Activated CD4-positive, alpha-beta T cell treated with anti-CD3 and anti-CD28 coated beads for 48 hours (primary cell): ENCODE results near the gene SNX33.

Experiments
- DNase-seq: peaks from one replicate; pipeline ENCODE4 v3.0.0-alpha.2; 2020

SNX33 gene

GRCh38 chr15:75641603-75642002, 6.1 kb upstream of the SNX33 start:
- DNase-seq: no peak

DNA sequence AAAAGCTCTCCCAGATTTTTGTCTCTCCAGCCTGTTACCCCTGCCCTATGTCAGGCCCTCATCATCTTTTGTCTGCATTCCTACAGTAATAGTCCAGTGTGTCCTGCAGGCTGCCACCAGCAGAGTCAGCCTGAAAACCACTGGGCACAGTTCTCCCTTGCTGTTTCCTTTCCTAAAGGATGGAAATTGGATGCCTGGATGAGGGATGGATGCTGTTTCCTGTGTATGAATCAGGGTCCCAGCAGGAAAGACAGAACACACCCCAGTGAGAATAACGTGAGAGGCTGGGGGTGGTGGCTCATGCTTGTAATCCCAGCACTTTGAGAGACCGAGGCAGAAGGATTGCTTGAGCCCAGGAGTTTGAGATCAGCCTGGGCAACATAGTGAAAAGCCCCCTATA, 3.3 kb upstream of the SNX33 start:
- DNase-seq: no peak

- no peak for DNase-seq
Observed at GRCh38 chr15:75646112-75646943, 1.4 kb upstream of the SNX33 start.

DNA sequence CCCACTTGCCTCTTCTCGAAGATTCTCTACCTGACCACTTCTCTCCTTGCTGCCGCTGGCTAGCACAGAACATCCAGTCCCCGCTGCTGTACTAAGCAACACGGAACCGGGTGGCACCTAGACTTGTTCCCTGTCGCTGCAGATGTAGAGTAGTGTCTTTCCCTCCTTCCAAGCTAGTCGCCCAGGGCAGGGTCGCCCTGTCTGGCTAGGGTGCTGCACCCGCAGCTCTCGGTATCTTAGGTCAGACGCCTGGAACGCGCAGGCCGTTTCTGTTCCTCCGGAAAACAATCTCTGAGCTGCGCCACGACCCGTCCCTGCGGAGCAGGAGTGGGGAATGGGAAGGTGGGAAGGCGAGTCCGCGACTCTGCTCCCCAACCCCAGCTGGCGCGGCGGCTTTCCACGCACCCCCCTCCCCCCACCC, 758 bp upstream of the SNX33 start:
- peak; percentile 24 for DNase-seq

DNA sequence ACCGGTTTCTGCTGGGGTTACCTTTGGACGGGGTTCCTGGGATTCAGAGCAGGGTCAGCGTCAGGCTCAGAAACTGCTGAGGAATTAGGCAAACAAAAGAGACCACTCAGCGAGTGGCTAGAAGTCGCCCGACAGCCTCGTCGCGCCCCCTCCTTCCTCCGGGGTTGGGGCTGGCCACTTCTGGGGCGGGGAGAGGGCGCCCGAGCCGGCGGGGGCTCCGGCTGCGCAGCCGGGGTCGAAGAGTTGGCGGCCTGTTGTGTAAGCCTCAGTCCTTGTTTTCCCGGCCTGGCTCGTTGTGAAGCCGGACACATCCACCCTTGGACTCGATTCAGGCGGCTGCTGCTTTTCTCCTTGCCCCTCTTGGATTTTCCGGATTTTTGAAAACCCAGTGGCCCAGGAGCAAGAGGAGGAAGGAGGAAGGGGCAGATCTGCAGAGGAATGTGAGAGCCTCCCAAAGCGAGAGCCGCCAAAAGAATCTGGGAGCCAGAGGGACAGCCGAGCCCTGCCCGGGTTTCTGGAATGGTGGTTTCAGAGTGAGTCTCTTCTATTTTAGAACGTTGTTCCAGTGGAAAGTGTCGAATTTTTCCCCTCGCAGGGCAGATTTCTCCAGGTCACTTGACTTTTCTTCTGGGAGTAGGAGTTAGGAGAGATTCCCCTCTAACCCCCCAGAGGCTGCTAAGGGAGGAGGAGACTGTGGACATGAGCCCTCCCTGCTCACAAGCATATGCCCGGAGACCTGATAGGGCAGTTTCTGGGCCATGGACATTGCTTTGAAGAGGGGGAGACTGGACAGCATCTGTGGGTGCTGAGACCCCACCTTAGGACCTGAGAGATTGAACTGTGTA, 666 bp downstream of the SNX33 start:
- DNase-seq: no peak

GRCh38 chr15:75649045-75649761, 1.5 kb downstream of the SNX33 start:
- DNase-seq: no peak

DNA sequence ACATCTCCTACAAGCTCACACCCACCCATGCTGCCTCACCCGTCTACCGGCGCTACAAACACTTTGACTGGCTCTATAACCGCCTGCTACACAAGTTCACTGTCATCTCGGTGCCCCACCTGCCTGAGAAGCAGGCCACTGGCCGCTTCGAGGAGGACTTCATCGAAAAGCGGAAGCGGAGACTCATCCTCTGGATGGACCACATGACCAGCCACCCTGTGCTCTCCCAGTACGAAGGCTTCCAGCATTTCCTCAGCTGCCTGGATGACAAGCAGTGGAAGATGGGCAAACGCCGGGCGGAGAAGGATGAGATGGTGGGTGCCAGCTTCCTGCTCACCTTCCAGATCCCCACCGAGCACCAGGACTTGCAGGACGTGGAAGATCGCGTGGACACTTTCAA, 2.1 kb downstream of the SNX33 start:
- no peak for DNase-seq

DNA sequence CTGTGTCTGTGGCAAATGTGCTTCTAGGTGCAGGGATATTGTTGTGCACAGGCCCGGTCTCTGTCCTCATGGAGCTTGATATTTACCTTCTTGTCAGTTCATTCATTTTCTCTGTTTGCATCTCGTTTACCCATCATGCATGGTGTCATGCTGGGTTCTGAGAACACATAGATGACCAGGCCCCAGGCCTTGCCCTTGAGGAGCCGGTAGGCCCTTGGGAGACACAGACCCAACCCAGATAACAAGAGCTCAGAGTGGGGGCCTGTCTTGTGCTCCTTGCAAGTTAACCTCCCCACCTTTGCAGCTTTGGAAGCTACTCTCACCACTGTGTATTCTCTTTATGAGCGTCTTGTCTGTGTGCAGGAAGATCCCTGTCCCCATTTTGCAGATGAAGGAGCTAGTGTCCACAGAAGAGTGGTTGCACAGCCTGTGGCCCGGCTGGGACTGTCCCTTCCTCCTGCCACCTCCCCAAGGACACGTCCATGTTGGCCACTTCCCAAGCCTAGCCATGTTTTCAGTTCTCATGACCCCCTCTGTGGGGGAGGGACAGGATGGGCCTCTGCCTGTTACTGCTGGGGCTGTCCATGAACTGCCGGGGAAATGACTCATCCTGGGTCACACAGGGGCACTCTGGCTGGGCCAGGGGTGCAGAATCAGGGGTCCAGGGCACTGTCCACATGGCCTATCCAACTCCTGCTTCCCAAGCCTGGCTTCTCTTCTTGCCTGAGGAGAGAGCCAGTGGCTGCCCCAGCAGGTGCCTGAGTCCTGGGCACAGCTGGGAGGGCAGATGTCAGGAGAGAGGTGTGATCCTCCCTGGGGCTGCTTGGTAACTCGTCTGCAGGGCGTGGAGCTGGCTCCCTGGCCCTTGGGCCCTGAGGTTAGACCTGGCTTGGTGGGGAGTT, 3.4 kb downstream of the SNX33 start:
- DNase-seq: no peak

- no peak for DNase-seq
Observed at GRCh38 chr15:75651810-75652543, 4.3 kb downstream of the SNX33 start.

GRCh38 chr15:75653347-75653913, 5.7 kb downstream of the SNX33 start:
- no peak for DNase-seq

DNA sequence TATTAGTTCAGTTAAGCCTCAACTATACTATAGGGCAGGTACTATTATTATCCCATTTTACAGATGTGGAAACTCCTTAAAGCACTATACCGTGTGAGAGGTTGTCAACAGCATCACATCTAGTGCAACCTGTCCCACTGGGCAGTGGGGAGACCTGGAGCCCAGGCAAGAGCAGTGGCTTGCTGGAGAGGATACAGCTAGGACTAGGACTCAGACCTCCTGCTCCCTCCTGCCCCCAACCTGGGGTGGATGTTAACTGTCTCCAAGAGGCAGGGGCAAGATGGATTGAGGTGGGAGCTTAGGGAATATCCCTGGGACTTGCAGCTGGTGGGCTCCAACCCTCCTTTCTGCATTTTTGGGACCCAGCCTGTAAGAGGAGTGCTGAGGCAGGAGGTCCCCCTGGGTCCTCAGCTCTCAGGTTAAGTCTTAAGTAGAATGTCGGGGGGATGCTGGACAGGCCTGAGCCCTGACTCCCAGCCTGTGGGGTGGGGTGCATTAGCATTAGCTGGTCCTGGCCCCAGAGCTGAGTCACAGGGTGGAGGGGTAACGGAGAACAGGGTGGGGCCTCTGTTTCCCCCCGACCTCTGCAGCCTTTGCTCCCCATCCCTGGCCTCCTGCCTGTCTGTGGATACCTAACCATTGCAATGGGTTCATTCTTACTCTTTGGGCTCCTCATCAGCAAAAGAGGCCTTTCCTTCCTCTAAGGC, 6.6 kb downstream of the SNX33 start:
- DNase-seq: no peak

DNA sequence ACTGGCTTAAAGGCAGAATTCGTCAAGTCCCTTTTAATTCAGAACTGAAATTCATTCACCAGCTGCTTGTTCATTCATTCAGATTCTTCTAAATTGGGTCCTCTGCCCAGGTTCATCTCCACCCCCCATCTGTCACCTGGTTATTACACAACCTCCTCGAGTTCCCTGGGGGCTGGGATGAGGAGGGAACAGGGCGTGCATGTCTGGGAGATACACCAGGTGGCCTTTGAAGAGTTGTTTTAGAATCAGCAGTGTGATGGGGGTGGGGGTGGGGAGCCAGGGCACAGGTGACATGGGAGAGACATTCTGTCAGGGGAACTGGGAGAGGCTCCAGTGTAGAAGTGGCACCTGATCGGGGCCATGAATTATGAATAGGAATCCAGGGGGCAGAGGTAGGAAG, 8.2 kb downstream of the SNX33 start:
- no peak for DNase-seq

GRCh38 chr15:75656331-75656730, 8.6 kb downstream of the SNX33 start:
- DNase-seq: no peak

GRCh38 chr15:75656813-75657212, 9.1 kb downstream of the SNX33 start:
- DNase-seq: no peak

DNA sequence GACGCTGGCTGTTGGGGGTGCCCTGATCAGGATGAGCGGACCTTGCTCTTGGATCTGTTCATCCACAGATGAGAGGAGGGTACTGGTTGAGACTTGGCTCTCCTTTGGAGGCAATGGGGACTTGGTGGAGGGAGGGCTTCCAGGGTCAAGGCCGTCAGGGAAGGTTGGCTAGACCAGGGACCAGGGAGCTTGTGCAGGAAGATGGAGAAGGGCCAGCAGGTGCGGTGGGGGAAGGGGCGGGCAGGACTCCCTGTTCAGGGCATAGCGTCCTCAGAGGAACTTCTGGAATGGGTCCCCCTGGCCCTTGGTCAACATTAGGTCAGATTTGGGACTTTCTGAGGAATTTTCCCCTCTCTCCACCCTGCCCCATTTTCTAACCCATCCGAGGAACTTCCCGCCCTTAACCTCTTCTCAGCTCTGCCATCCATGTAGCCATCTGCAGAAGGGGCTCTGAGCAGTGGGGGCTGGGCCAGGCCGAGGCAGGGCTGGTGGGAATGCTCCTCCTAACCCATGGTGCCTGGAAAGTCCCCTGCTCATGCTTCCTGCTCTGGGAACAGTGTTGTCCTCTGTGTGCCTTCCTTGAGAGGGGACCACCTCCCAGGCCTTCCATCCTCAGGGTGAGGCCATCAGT, 11.5 kb downstream of the SNX33 start:
- DNase-seq: no peak

GRCh38 chr15:75659928-75660645, 12.4 kb downstream of the SNX33 start:
- DNase-seq: no peak

DNA sequence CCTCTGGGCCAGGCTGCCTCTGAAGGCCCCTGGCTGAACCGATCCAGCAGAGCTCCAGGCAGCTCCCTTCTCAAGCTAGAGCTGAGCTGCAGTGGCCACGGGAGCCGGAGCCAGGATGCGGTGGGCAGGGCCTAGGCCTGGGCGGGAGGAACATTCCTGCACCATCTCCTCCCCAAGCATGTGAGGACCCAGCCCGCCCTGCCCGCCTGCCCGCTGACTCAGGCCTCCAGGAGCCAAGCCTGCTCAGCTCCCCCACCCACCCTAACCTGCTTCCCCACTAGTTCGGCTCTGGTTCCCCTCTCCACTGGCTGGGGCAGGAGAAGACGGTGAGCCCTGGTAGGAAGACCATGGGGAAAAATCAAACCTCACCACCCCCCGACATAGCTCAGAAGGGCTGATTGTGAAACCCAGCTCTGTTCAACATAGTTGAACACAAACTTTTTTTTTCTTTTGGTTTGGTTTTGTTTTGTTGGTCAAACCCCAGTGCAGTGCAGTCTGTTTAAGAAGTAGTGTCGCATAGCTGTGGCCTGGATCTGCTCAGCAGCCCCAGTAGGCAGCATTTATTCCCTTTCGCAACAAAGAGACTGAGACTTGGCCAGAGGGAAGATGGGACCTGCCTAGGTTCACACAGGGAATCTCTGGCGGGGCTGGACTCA, 13.5 kb downstream of the SNX33 start:
- no peak for DNase-seq

GRCh38 chr15:75661756-75662140, 14.0 kb downstream of the SNX33 start:
- DNase-seq: no peak
